HG03575 (cell line): ENCODE data around the gene KCNH2.
"Not testable (repeated sequence)": the region's sequence is repeated elsewhere in the genome, so short reads cannot be mapped to it uniquely, and the experiment has no call there.

Experiments used
- ATAC-seq: cut with Tn5 transposase; IDR thresholded peaks from one replicate; pipeline ENCODE4 v1.9.1; 2021; ENCODE audit not compliant: unreplicated experiment, insufficient number of reproducible peaks, low FRiP score; ENCODE audit errors: extremely low read depth

KCNH2 gene

DNA sequence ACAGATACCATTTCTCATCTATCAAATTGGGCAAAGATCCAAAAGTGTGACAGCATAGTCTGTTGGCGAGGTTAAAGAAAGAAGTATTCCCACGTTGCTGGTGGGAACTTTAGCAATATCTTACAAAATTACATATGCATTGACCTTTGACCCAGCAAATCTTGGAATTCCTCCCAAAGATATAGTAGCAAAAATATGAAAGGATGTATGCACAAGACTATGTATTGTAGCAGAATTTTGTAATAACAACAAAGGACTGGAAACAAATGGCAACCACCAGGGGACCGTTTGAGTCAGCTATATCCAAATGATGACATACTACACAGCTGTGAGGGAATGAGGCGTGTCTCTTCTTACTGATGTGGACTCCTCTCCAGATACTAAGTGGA is 50.2 kb downstream of the KCNH2 start:
- no peak for ATAC-seq

DNA sequence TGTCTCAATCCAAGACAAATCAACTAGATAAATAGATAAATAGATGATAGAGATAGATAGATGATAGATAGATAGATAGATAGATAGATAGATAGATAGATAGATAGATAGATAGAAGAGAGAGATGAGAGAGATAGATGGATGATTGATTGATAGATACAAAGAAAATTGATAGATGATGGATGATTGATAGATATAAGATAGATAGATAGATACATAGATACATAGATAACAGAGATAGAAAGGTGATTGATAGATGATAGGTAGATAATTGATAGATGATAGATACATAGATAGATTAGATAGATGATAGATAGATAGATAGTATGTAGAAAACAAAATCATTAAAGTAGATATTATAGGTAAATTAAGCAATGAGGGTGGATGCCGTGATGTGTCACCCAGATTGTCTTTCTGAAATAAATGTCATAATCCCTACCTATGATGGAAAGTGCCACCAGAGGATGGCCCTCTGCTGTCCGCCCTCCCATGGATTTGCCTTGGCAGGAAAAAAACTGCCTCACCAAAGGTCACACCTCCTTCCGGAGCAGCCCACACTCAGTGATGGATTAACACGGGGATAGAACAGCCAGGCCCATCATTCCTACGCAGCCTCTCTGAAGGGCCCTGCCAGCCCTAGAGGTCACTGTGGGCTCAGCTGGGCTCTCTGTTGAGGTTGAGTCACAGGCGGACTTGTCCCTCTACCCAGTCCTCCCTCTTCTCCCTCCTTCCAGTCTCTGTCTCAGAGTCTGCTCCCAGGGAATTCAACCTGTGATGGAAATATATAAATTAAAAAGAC is 50.8 kb downstream of the KCNH2 start:
- no peak for ATAC-seq

DNA sequence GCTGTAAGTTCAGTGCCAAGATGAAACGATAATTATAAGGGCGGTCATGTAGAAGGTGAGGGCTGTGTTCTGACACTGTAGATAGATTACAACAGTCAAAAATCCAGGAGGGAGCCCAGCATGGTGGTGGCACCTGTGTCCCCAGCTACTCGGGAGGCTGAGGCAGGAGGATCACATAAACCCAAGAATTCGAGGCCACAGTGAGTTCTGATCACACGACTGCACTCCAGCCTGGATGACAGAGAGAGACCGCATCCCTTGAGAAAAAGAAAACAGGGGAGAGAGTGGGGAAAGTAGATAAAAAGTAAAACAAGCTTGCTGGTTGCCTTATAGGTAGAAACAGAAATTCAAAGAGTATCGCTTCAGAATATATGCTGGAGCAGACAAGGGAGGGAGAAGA is 52.1 kb downstream of the KCNH2 start:
- ATAC-seq: no peak

DNA sequence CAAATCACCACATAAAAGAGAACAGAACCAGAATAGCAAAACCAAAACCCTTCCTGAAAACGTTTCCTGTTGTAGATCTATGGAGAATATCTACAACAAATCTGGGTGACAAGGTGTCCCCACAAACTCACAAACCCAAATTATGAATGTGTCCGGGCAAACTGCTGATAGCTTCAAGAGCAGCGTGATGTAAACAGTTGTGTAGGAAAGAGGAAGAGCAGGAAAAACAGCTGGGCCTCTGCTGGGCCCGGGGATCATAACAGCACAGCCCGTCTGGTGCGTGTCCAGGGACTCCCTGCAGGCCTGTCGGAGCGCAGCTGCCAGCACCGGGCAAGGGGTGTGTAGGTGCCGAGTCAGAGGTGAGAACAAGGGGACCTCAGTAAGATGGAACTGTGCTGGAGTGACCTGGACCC is 53.7 kb downstream of the KCNH2 start:
- ATAC-seq: no peak

DNA sequence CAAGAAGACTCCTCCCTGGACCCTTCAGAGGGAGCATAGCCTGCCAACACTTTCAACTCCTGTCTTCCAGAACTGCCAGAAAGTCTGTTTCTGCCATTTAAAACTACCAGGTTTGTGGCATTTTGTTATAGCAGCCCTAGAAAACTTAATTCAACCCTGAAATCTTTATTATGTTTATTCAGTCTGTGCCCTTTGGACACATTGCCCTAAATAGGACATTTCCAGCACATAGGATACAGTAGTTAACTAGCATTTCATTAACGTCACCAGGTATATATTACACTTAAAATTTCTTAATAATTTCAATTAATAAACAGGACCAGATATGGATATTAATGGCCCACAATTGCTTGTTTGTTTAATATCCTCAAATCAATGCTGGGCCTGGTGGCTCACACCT is 54.3 kb downstream of the KCNH2 start:
- ATAC-seq: no peak

DNA sequence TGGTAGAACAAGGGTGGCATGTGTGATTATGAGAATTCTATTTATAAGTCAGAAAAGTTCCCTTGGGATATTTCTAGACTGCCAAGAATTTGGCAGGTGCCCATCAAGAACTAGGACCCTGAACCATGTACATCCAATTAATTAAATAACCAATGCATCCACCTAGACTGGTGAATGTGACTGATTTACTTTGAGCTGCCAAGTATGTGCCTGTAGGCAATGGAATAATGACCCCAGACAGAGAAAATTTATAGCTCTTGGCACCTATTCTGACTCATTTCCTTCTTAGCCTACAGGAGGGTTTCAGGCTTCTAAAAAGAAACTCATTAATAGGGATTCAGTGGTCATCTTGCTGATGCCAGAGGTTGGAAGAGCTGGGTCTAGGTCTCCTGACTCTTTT is 54.9 kb downstream of the KCNH2 start:
- no peak for ATAC-seq

DNA sequence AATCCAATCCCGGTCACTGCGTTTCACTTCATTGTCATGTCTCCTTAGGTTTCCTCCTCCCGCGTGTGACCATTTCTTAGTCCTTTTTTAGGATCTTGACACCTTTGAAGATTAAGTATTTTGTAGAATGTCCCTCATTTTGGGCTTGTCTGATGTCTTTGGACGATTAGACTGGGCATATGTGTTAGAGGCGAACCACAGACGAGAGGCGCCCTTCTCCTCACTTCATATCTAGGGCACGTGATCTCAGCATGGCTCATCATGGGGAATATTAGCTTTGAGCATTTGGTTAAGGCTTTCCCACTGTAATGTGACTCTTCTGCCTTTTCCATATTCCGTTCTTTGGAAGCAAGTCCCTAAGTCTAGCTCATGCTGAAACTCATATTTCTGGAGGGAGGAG is 59.0 kb downstream of the KCNH2 start:
- no peak for ATAC-seq

DNA sequence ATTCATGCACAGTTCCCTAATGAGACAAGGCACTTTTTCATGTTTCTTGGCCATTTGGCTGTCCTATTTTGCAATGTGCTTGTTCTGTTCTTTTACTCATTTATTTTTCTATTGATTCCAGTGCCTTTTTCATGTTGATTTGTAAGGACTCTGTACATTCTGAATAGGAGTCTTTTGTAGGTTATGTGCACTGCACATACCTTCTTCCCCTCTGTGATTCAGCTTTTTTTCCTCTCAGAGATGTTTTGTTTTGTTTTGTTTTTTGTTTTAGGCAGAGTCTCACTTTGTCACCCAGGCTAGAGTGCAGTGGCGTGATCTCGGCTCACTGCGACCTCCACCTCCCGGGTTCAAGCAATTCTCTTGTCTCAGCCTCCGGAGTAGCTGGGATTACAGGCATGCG is 59.7 kb downstream of the KCNH2 start:
- no peak for ATAC-seq

DNA sequence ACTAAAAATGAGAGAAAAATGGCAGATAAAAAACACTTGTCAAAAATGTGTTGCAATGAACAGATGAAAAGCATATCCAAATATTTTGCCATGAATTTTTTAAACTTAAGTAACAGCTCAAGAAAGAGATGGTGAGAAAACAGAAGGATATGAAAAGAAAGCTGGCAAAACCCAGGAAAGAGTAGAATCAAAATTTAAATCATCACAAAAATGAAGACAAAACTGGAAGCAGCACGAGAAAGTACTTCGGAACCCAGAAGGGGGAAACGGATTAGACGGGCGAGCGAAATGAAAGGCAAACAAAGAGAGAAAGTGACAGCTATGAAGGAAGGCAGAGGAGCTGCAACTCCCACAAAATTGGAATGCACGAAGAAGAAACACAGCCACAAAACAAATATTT is 60.2 kb downstream of the KCNH2 start:
- ATAC-seq: no peak

DNA sequence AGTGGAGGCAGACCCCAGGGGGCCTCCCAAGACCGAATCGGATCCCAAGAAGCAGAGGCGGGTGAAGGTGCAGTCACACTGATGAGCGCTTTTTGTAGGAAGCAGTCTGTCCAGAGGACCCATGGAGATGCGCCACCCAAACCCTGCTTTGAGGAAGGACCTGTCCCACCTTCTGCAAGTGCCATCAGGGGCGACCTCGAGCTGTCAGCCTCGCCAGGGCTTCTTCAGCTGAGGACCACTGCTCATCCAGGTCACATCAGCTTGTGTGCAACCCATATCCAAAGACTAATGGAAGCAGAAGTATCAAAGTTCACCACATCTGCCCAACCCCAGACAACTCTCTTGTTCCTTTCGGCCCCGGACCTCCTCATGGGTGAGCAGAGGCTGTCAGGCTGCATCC is 61.5 kb downstream of the KCNH2 start:
- no peak for ATAC-seq

DNA sequence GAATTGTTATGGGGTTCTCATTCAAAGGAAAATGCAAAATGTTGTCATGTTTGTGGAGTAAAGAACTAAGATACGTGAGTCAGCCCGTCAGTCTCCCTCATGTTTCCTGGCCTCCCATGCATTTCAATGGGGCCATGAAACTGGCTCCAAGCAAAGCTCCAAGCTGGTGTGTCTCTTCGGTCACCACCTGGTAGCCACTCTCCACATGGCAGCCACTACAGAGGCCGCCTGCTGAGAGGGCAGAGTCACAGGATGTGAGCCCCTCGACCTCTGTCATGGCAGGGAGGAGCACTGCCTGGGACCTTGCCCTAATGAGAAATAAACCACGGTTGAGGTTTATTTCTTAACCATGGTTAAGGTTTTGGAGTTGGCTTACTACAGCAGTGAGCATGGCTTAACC is 63.2 kb downstream of the KCNH2 start:
- no peak for ATAC-seq

DNA sequence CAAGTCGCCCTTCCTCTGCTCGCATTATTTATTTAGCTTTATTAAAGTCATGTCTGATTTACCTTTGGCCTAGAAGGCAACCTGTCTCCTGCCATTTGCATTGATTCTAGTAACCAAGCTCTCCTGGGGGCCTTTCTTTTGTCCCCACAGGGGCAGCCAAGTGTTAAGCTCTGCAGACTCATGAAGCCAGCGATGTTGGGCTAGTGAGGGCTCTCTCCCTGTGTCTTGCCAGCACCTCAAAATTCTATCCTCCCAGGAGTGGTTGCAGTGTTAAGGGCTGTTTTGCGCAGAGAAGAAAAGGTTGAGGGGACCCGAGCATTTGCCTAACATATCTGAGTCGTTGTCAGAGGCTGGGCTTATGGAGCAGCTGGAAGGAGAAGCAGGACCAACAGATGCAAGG is 63.9 kb downstream of the KCNH2 start:
- no peak for ATAC-seq

DNA sequence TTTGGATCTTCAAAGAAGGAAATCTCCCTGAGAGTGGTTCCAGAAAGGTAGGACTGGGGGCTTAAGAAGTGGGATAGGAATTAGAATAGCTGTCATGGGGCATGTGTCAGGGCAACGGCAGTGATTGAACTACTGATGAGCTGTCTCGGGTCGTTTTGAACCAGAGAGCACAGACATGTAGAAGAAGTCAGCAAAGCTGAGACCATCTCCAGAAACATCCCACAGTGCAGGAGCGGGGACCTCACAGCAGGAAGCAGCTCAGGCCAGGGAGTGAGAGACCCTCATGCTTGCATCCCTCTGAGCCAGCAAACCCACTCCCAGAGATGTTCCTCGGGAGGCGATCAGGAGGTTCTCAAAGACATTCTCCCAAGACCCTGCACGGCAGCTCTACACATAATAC is 65.7 kb downstream of the KCNH2 start:
- no peak for ATAC-seq

DNA sequence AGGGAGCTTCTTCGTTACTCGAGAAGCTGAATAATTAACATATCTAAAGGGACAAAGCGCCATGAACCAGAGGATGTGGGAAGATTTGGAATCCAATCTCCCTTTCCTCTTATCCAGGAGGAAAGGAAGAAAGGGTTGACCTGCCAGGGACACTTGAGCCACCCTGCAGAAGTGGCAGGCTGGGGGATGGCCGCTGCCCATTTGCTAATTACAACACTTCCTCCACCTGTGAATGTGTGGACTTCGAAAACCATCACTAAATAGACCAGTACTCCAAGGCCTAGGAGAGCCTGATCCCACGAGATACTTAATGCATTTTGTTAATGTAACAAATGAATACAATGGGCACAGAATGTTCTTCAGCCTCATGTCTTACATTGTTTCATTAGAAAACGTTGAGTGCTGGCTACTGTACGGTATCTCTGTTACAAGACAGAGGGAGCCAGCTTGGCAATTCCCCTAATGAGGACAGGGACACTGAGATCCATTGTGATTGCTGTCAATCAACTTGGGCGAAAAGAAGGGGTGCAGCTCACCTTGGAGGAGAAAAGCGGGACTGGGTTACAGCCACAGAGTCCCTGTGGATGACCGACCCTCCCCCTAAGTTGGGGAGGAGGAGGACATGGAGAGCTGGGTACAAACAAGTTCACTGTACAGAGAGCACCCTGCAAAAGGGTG is 66.4 kb downstream of the KCNH2 start:
- ATAC-seq: no peak

DNA sequence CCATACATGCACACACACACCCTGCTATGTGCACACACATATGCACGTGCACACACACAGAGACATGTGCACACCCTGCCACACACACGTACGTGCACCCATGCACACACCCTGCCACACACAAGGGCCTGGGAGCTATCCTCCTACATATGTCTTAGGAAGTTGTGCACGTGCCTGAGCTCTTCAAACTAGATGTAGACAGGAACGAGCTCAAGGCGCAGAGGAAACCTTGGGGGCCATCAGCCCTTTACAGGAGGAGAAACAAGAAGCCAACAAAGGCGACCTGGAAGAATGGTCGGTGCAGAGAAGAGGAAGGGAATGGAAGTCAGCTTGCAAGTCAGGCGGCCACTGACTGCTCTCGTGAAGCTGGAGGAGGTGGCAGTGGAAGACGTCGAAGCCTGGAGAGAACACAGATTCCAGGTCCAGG is 67.1 kb downstream of the KCNH2 start:
- no peak for ATAC-seq

DNA sequence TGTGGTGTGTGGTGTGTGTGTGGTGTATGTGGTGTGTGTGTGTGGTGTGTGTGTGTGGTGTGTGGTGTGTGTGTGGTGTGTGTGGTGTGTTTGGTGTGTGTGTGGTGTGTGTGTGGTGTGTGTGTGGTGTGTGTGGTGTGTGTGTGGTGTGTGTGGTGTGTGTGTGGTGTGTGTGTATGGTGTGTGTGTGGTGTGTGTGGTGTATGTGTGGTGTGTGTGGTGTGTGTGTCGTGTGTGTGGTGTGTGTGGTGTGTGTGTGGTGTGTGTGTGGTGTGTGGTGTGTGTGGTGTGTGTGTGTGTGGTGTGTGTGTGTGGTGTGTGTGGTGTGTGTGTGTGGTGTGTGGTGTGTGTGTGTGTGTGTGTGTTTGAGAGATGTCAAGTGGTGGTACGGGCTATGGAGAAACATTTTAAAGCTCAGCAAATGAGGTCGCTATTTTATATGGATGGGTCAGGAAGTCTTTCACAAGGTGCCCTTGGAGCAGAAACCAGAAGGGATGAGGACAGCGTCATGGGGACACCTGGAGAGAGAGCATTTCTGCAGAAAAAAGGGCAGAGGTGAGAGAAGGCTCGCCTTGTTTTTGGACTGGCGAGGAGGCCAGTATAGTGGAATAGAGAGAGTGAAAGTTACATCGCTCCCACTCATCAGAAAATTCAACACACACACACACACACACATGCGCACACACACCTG is 67.7 kb downstream of the KCNH2 start:
- not testable (repeated sequence) for ATAC-seq

DNA sequence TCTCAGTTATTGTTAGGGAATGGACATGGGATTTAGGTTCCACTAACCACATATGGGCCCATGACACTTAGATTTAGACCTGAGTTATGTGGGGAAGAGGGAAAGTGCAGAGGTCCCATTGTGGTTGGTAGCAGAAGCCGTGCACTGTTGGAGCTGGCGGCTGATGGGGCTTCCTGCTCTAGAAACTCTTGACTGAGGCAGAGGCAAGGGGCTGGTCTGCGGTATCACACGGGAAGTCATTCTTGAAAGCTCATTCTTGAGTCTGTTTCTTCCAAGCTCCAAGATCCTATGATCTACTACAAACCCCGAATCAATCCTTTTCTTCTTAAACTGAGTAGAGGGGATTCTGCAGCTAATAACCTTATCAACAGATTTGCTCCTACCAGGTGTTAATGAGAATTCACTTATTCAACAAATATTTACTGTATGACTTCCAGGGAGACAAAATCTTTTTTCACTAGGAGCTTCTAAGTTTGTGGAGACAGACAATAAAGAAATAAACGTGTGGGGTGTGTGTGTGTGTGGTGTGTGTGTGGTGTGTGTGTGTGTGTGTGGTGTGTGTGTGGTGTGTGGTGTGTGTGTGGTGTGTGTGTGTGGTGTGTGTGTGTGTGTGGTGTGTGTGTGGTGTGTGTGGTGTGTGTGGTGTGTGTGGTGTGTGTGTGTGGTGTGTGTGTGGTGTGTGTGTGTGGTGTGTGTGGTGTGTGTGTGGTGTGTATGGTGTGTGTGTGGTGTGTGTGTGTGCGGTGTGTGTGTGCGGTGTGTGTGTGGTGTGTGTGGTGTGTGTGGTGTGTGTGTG is 68.7 kb downstream of the KCNH2 start:
- ATAC-seq: no peak

DNA sequence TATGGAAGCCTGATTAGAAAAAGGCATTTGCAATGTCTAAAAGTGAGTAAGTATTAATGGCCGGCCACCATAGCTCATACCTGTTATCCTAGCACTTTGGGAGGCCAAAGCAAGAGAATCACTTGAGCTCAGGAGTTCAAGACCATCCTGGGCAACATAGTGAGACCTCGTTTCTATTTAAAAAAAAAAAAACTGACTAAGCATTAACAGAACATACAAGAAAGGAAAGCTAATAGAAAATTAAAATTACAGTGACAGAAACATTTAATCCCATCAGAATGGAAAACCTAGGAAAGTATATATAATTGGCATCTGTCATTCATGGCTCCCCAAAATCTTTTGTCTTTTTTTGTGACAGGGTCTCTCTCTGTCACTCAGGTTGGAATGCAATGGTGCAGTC is 69.9 kb downstream of the KCNH2 start:
- no peak for ATAC-seq
